Neural progenitor cell (in vitro differentiated cells): ENCODE results near the gene DCUN1D3.
"Not testable (repeated sequence)": the region's sequence is repeated elsewhere in the genome, so short reads cannot be mapped to it uniquely, and the experiment has no call there.

ENCODE experiments used
- CTCF ChIP-seq: fragments of 200-600 bp; sonication (generic); IDR thresholded peaks from 2 replicates; pipeline ENCODE4 v1.5.1; 2017; ENCODE audit warnings: antibody characterized with exemption, mild to moderate bottlenecking
- EZH2 ChIP-seq: fragments of 200-600 bp; sonication (generic); IDR thresholded peaks from 2 replicates; pipeline ENCODE4 v1.6.1; 2017; ENCODE audit warnings: antibody characterized with exemption, mild to moderate bottlenecking, moderate library complexity
- EZH2phosphoT487 ChIP-seq: fragments of 200-600 bp; sonication (generic); IDR thresholded peaks from 2 replicates; pipeline ENCODE4 v1.6.1; 2017; ENCODE audit warnings: antibody characterized with exemption

- not testable (repeated sequence) for TF ChIP-seq CTCF, EZH2, EZH2phosphoT487
Observed at GRCh38 chr16:20860995-20861394, 39.2 kb downstream of the DCUN1D3 start.
